BE2C (cell line): ENCODE results near the gene LARP4B.

Experiments used
- DNase-seq: peaks from one replicate; pipeline ENCODE4 v3.0.0-alpha.2; 2020
- H3K27me3 ChIP-seq: fragments of 250-450 bp; sonication (Bioruptor Pico); 2 replicates; pipeline ENCODE4 v1.5.1; 2020; ENCODE audit warnings: mild to moderate bottlenecking
- H3K36me3 ChIP-seq: fragments of 250-450 bp; sonication (Bioruptor Pico); 2 replicates; pipeline ENCODE4 v1.5.1; 2020; ENCODE audit warnings: mild to moderate bottlenecking
- H3K4me1 ChIP-seq: fragments of 250-450 bp; sonication (Bioruptor Pico); 2 replicates; pipeline ENCODE4 v1.5.1; 2020
- H3K4me3 ChIP-seq: 2 replicates; pipeline ENCODE4 v1.5.1; 2011; ENCODE audit warnings: low read depth, low read length
- H3K9me3 ChIP-seq: fragments of 250-450 bp; sonication (Bioruptor Pico); 2 replicates; pipeline ENCODE4 v1.5.1; 2020
- CTCF ChIP-seq: IDR thresholded peaks from 2 replicates; pipeline ENCODE4 v1.5.1; 2012; ENCODE audit warnings: mild to moderate bottlenecking, low read depth, low read length

LARP4B gene

GRCh38 chr10:815338-816090 lies 116.0 kb downstream of the LARP4B start:
- H3K4me1 ChIP-seq = no peaks in the 10 kb centered on the region
- peaks cover 74% of the 10 kb centered on the region for H3K36me3 ChIP-seq
- H3K9me3 ChIP-seq = no peaks in the 10 kb centered on the region

GRCh38 chr10:814536-815302 lies 116.8 kb downstream of the LARP4B start:
- no peak for TF ChIP-seq CTCF
- DNase-seq = no peak
- H3K27me3 ChIP-seq = no peaks in the 10 kb centered on the region
- no peak overlapping the region for H3K4me3 ChIP-seq
- H3K9me3 ChIP-seq = no peaks in the 10 kb centered on the region
- no peaks in the 10 kb centered on the region for H3K4me1 ChIP-seq
- peaks cover 67% of the 10 kb centered on the region for H3K36me3 ChIP-seq

More at GRCh38 chr10:815338-816090, 116.0 kb downstream of the LARP4B start:
- peak; percentile 24; the same call in 1 of the 2 replicates for TF ChIP-seq CTCF
- no peak for DNase-seq
- no peaks in the 10 kb centered on the region for H3K27me3 ChIP-seq
- H3K4me3 ChIP-seq = no peak overlapping the region

GRCh38 chr10:813286-813685 lies 118.2 kb downstream of the LARP4B start:
- no peak for DNase-seq
- Histone ChIP-seq H3K9me3 (no peaks in the 10 kb centered on the region), H3K36me3 (peaks cover 61% of the 10 kb centered on the region), H3K4me3 (no peak overlapping the region), H3K27me3 (no peaks in the 10 kb centered on the region), H3K4me1 (no peaks in the 10 kb centered on the region)
- no peak for TF ChIP-seq CTCF

DNA sequence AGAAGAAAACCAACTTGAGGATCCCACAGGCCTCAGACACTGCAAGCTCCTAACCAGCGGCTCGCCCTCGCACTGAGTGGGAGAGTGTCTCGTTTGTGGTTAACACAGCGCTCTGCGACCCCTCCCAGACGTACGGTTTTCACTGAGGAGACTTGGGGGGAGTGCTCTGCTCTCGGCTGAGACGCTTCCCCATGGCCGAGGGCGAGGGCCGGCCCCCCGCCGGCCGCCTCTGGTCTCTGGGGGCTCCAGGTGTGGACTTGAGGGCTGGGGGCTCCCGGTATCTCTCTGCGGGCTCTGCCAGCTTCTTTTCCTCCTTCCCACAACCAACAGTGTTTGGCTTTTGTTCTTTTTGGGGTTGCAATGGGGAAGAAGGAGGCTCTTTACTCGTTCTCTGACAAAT lies 118.7 kb downstream of the LARP4B start:
- Histone ChIP-seq H3K4me3 (no peak overlapping the region), H3K9me3 (no peaks in the 10 kb centered on the region), H3K36me3 (peaks cover 62% of the 10 kb centered on the region), H3K27me3 (no peaks in the 10 kb centered on the region), H3K4me1 (no peaks in the 10 kb centered on the region)
- no peak for DNase-seq
- no peak for TF ChIP-seq CTCF

GRCh38 chr10:811379-812175 lies 119.9 kb downstream of the LARP4B start:
- TF ChIP-seq CTCF = no peak
- Histone ChIP-seq H3K4me3 (no peak overlapping the region), H3K4me1 (no peaks in the 10 kb centered on the region), H3K9me3 (no peaks in the 10 kb centered on the region), H3K27me3 (no peaks in the 10 kb centered on the region), H3K36me3 (peaks cover 62% of the 10 kb centered on the region)
- no peak for DNase-seq
